Smooth muscle cell (in vitro differentiated cells): Measurements from ENCODE around the gene PPP1R3G. TPM values are rescaled to one million over a fixed set of nuclear protein-coding genes. Genes with fewer than 3 reads are reported as not detected.

ENCODE experiments used
- DNase-seq: peaks from one replicate; lab custom pipeline; 2025; ENCODE audit not compliant: unreplicated experiment; lab: John Stamatoyannopoulos, UW
- H2AFZ ChIP-seq: fragments of 200-600 bp; sonication (generic); 2 replicates; pipeline ENCODE4 v1.6.0; 2016; ENCODE audit warnings: antibody characterized with exemption, low read depth, mild to moderate bottlenecking
- H3F3A ChIP-seq: fragments of 200-600 bp; sonication (generic); 2 replicates; pipeline ENCODE4 v1.6.0; 2017; ENCODE audit warnings: antibody characterized with exemption, low read depth
- H3K27ac ChIP-seq: fragments of 200-600 bp; sonication (generic); 2 replicates; pipeline ENCODE4 v1.5.1; 2016; ENCODE audit warnings: low read depth, mild to moderate bottlenecking
- H3K27me3 ChIP-seq: fragments of 200-600 bp; sonication (generic); 2 replicates; pipeline ENCODE4 v1.6.1; 2016; ENCODE audit warnings: low read depth, mild to moderate bottlenecking
- H3K36me3 ChIP-seq: fragments of 200-600 bp; sonication (generic); 2 replicates; pipeline ENCODE4 v1.5.1; 2016; ENCODE audit warnings: low read depth
- H3K4me1 ChIP-seq: fragments of 200-600 bp; sonication (generic); 2 replicates; pipeline ENCODE4 v1.5.1; 2016; ENCODE audit warnings: low read depth
- H3K4me2 ChIP-seq: fragments of 200-600 bp; sonication (generic); 2 replicates; pipeline ENCODE4 v1.6.0; 2016; ENCODE audit warnings: mild to moderate bottlenecking
- H3K4me3 ChIP-seq: fragments of 200-600 bp; sonication (generic); 2 replicates; pipeline ENCODE4 v1.5.1; 2016; ENCODE audit warnings: mild to moderate bottlenecking
- H3K79me2 ChIP-seq: fragments of 200-600 bp; sonication (generic); 2 replicates; pipeline ENCODE4 v1.6.0; 2016; ENCODE audit warnings: low read depth, mild to moderate bottlenecking
- H3K9ac ChIP-seq: fragments of 200-600 bp; sonication (generic); 2 replicates; pipeline ENCODE4 v1.6.0; 2016; ENCODE audit warnings: low read depth
- H3K9me3 ChIP-seq: fragments of 200-600 bp; sonication (generic); replicated peaks from 2 replicates; pipeline ENCODE4 v1.5.1; 2016; ENCODE audit warnings: low read depth
- H4K20me1 ChIP-seq: fragments of 200-600 bp; sonication (generic); 2 replicates; pipeline ENCODE4 v1.6.0; 2016; ENCODE audit warnings: low read depth
- CTCF ChIP-seq: fragments of 200-600 bp; sonication (generic); IDR thresholded peaks from 2 replicates; pipeline ENCODE4 v1.5.1; 2017; ENCODE audit warnings: borderline replicate concordance, mild to moderate bottlenecking, antibody characterized with exemption; ENCODE audit not compliant: insufficient read depth, poor library complexity, severe bottlenecking
- WGBS: methylation state at CpG from one replicate; pipeline ENCODE4 v1.1.7; 2016; ENCODE audit warnings: low lambda C conversion rate; 5-methylcytosine and 5-hydroxymethylcytosine counted together
- polyA plus RNA-seq: library from polyadenylated mRNA; unstranded; fragments of >200 nt; fragmentation: Nextera tagmentation; extraction: Ambion mirVana; gene quantifications from 2 replicates; pipeline ENCODE4 v1.2.1, GENCODE V29; 2016
- total RNA-seq: library from RNA; depleted of rRNA; stranded (reverse); fragments of >200 nt; gene quantifications from 2 replicates; pipeline ENCODE4 v1.2.3, GENCODE V29; 2014

Gene PPP1R3G
- total and polyA plus RNA-seq, 2 experiments from 2014 or later = 0.63 to 1.4 TPM

- no peaks in the 10 kb centered on the region for H3K27me3 ChIP-seq
- no peak overlapping the region for H3K9ac ChIP-seq
- 97% methylated on average over 10 of the region's 10 CpGs for WGBS
- no peak for DNase-seq
- no peak overlapping the region for H3K4me3 ChIP-seq
- no peaks in the 10 kb centered on the region for H3K36me3 ChIP-seq
- H3K4me1 ChIP-seq = no peaks in the 10 kb centered on the region
- H3K9me3 ChIP-seq = no peaks in the 10 kb centered on the region
- no peak for TF ChIP-seq CTCF
- no peak overlapping the region for H3K4me2 ChIP-seq
- no peaks in the 10 kb centered on the region for H3F3A ChIP-seq
- no peaks in the 10 kb centered on the region for H4K20me1 ChIP-seq
- no peak overlapping the region for H3K27ac ChIP-seq
- no peak overlapping the region for H2AFZ ChIP-seq
- H3K79me2 ChIP-seq = no peaks in the 10 kb centered on the region
These were observed 20.0 kb downstream of the PPP1R3G start for GRCh38 chr6:5105146-5105545.

DNA sequence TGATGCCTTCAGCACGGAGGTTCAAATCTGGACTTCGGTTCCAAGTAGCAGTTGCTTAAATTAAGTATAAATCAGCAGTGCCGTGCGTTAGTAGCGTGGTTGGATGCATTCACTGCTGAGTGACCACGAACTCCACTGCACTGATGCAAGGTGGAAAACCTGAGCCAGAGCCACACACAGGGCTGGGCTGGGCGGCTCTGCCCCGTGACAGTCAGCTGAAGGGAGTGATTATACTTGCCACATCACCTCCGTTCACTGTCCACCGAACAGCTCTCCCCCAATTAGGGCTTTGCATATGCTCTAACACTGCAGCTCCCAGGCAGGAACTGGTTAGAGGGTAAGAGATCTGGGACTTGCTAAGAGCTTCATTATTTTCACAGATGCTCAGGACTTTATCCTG is 22.2 kb downstream of the PPP1R3G start:
- Histone ChIP-seq H3K79me2 (no peaks in the 10 kb centered on the region), H4K20me1 (no peaks in the 10 kb centered on the region), H3K9ac (no peak overlapping the region), H3K9me3 (no peaks in the 10 kb centered on the region), H2AFZ (no peak overlapping the region), H3K4me3 (no peak overlapping the region), H3K36me3 (no peaks in the 10 kb centered on the region), H3K27ac (no peak overlapping the region), H3F3A (no peaks in the 10 kb centered on the region), H3K4me1 (no peaks in the 10 kb centered on the region), H3K27me3 (no peaks in the 10 kb centered on the region), H3K4me2 (no peak overlapping the region)
- WGBS = 95% methylated on average over 10 of the region's 10 CpGs
- no peak for TF ChIP-seq CTCF
- DNase-seq = no peak

DNA sequence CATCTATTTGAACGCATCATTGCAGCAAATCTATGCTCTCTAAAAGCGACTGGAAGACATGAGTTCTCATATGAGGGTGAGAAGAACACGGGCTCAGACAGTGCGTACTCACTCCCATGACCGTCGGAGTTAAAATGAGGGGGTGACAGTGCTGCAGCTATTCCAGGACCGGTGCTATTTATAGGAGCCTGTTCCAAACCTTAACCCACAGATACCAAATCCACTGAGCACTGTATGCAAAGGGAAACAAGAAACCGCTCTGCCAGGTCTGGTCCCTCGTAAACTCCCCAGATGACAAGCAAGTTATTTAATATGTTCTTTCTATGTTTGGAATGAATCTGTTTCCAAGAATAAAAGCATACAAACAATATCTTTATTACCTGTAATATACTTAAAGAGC is 22.9 kb downstream of the PPP1R3G start:
- TF ChIP-seq CTCF = no peak
- Histone ChIP-seq H3K9ac (no peak overlapping the region), H3K4me1 (no peaks in the 10 kb centered on the region), H2AFZ (no peak overlapping the region), H3K27ac (no peak overlapping the region), H3K79me2 (no peaks in the 10 kb centered on the region), H3K36me3 (no peaks in the 10 kb centered on the region), H3K4me2 (no peak overlapping the region), H3K4me3 (no peak overlapping the region), H3K27me3 (no peaks in the 10 kb centered on the region), H4K20me1 (no peaks in the 10 kb centered on the region), H3K9me3 (no peaks in the 10 kb centered on the region), H3F3A (no peaks in the 10 kb centered on the region)
- no peak for DNase-seq
- 89% methylated on average over 9 of the region's 9 CpGs for WGBS

GRCh38 chr6:5108536-5109150 is 23.5 kb downstream of the PPP1R3G start:
- 92% methylated on average over 6 of the region's 6 CpGs for WGBS
- no peak for TF ChIP-seq CTCF
- Histone ChIP-seq H4K20me1 (no peaks in the 10 kb centered on the region), H3K36me3 (no peaks in the 10 kb centered on the region), H3K4me1 (no peaks in the 10 kb centered on the region), H2AFZ (no peak overlapping the region), H3K9ac (no peak overlapping the region), H3F3A (no peaks in the 10 kb centered on the region), H3K9me3 (no peaks in the 10 kb centered on the region), H3K27ac (no peak overlapping the region), H3K4me3 (no peak overlapping the region), H3K79me2 (no peaks in the 10 kb centered on the region), H3K27me3 (no peaks in the 10 kb centered on the region), H3K4me2 (no peak overlapping the region)
- DNase-seq = no peak
